ENCODE measurements around the gene TMEM60.

TMEM60 gene

GRCh38 chr7:77766801-77767605, 31.2 kb downstream of the TMEM60 start:
- DNase-seq: no peak

- no peak for DNase-seq
These were observed 32.1 kb downstream of the TMEM60 start for GRCh38 chr7:77765906-77766800.

GRCh38 chr7:77765481-77765880, 32.8 kb downstream of the TMEM60 start:
- no peak for DNase-seq

- DNase-seq: no peak
These were observed 37.3 kb downstream of the TMEM60 start for GRCh38 chr7:77760809-77761453.

GRCh38 chr7:77759294-77759889, 38.8 kb downstream of the TMEM60 start:
- DNase-seq: peak; percentile 66

- no peak for DNase-seq
These were observed 40.6 kb downstream of the TMEM60 start for GRCh38 chr7:77757589-77757988.

GRCh38 chr7:77753173-77753572, 45.1 kb downstream of the TMEM60 start:
- no peak for DNase-seq

GRCh38 chr7:77752016-77752415, 46.2 kb downstream of the TMEM60 start:
- no peak for DNase-seq

GRCh38 chr7:77747718-77748117, 50.5 kb downstream of the TMEM60 start:
- DNase-seq: no peak

- no peak for DNase-seq
These were observed 51.1 kb downstream of the TMEM60 start for GRCh38 chr7:77747178-77747577.

GRCh38 chr7:77746824-77747165, 51.4 kb downstream of the TMEM60 start:
- no peak for DNase-seq

GRCh38 chr7:77746164-77746823, 51.9 kb downstream of the TMEM60 start:
- DNase-seq: no peak

- DNase-seq: no peak
These were observed 52.5 kb downstream of the TMEM60 start for GRCh38 chr7:77745746-77746145.

All from right forelimb (tissue), 1 donor.